HuH-7.5 (cell line): Measurements from ENCODE around the gene MS4A15.

Source experiments
- DNase-seq: peaks from one replicate; pipeline ENCODE4 v3.0.0; 2011; ENCODE audit warnings: low spot score

The MS4A15 gene

DNA sequence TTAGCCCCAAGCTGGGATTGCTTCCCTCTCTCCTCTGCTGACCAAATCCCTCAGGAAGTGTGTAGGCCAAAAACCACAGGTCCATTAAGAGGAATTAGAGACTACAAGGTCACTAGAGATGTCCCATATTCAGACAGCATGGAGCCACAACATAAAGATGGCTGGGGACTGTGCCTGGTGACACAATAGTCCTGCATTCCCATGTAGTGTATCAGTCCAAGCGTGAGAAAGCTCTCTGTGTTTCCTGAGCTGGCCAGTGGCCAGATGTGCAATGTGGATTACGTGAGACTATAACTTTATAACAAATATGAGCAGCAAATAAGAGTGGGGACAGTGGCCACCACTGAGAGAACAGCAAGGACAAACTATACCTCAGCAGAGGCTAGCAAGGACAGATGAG, 20.9 kb downstream of the MS4A15 start:
- no peak for DNase-seq

DNA sequence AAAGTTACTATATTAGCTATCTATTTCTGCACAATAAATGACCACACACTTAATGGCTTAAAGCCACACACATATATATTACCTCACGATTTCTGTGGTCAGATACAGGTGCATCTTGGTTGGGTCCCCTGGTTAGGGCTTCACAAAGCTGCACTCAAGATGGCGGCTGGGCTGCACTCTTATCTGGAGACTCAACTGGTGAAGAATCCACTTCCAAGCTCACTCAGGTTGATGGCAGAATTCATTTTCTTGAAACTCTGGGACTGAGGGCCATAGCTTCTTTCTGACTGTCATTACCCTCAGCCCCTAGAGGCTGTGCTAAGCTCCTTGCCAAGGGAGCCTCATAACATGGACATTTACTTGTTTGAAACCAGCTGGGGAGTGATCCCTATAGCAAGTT, 23.4 kb downstream of the MS4A15 start:
- DNase-seq = no peak

DNA sequence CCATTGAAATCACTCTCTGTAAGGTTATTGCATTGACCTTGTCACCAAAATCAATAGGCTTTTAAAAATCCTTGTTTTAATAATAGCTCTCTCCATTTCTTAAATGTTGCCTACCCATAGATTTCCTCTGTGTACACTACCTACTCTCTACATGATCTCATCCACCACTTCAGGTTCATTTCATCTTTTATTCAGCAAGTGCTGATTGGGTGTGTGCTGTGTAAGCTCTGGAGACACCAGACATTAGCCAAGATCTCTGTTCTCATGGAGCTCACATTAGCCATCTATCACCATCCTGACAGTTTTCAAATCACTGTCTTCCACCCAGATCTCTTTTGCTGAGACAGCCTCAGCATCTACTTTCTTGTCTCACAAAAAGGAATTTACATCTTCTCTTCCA, 24.1 kb downstream of the MS4A15 start:
- no peak for DNase-seq

DNA sequence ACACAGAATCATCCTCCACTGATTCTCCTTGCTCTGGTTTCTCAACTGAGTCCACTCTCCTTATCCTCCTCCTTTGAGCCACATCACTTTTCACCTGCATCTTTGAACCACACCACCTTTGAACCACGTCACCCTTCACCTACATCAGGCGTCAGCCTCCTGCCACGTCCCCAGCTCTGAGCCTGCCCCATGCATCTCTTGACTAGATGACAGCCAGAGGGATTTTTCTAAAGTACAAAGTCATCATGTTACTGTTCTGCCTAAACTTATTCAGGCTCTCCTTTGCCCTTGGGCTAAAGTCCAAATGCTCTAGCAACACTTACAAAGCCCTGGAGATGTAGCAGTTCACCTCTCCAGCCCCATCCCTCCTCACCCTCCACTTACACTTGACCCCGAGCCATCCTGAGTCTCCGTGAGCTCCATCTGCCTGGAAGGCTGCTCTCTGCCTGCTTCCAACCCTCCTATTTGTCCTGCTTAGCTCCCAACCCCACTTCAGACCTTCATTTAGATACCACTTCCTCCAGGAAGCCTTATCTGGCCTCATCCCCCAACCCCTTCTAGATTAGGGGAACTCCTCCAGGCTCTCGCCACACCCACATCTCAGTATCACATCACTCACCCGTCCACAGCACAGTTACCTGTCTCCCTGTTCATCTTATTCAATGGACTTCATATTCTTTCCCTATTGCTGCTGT, 24.8 kb downstream of the MS4A15 start:
- no peak for DNase-seq

DNA sequence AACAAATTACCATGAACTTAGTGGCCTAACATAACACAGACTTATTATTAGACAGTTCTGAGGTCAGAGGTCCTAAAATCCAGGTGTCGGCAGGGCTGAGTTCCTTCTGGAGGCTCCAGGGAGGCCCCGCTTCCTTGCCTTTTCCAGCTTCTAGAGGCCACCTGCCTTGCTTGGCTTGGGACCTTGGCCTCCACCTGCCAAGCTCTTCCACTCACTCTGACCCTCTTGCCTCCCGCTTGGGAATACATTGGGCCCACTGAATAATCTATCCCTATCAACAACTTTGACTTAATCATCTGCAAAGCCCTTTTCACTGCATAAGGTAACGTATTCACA, 25.3 kb downstream of the MS4A15 start:
- no peak for DNase-seq

DNA sequence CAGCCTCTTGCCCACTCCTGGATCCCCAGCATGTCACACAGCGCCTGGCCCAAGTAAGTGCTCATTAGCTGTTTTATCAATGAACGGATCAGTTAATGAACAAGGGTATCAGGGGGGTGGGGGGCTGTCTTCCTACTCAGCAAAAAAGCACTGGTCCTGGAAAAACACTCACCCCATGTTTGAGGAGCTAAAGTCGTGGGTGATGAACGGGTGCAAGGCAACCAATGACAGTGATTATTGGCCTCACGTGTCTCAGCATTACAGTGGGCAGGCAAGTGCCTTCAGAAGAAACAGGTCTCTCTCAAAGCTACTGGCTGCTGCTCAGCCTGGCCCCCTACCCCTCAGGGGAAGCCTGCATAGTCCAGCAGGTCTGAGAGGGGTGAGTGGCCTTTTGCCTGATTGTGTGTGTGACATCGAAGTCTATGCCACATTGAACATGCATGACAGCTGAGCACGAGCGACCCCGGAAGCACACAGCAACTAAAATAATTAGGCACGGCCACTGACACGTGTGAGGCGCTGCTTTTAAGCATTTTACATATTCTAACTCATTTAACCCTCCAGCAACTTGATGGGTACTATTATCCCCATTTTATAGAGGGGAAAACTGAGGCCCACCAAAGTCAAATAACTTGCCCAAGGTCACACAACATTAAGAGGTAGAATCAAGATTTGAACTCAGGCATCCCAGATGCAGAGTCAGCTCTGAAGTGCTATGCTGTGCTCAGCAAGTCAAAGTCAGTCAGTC, 25.9 kb downstream of the MS4A15 start:
- no peak for DNase-seq

DNA sequence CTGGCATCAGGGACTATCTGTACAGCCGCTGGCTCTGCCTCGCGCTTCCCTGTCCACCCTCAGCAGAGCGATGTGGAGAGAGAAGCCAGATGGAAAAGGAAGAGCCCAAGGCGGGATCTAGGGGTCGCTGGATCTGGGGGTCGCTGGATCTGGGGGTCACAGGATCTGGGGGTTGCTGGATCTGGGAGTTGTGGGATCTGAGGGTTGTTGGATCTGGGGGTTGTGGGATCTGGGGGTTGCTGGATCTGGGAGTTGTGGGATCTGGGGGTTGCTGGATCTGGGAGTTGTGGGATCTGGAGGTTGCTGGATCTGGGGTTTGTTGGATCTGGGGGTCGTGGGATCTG, 26.4 kb downstream of the MS4A15 start:
- DNase-seq = no peak

DNA sequence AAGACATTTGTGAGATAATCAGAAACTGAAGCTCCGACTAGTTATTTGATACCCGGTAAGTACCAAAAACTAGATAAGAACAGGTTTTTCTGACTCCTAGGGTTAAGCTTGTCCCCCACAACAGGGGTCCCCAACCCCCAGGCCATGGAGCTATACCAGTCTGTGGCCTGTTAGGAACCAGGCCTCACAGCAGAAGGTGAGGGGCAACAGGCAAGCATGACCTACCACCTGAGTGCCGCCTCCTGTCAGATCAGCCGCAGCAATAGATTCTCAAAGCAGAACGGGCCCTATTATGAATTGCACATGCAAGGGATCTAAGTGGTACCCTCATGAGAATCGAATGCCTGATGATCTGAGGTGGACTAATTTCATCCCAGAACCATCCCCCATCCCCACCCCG, 27.2 kb downstream of the MS4A15 start:
- no peak for DNase-seq

DNA sequence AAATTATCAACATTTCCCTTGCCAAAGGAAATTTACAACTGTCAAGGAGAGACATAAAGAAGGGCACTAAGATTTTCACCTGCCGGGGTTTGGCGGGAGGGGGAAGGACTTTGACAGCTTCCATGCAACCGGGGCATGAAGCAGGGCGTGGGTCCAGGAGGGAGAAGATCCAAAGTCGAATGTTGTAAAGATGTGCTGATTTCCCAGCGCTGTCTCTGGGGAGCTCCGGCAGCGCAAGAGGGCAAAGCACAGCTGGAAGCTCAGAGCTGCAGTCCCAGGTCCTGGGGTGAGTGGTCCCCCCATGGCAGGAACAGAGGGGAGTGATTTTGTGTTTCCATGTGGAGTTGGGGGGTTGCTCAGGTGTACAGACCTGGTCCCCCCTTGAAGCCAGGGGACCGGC, 28.5 kb downstream of the MS4A15 start, which contains the start of gene MS4A10:
TSS of gene MS4A10 (plus strand) at position 198 of the 400 bp plus-strand sequence. CDS start 5,003 bp downstream, outside the sequence.
- no peak for DNase-seq

DNA sequence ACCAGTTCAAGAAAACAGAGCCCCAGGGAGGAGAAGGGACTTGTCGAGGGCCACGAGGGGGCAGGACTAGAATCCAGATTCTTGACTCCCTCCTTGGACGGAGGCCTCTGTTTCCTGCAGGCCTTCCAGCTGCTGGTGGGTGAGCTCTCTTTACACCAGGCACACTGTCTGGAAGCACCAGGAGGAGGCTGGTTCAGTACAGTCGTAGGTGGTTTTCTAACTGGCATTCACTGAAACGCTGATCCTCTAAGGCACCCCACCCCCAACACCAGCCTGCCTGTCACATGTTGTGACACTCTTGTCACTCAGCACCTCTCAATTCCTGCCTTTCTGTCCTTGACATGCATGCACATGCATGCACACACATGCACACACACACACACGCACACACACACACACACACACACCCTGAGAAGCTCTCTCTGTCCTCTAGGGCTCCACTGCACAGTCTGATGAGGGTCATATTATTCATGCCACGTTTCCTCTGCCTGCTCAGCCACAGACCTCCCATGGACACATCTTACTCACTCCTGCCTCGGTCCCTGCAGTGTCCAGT, 29.2 kb downstream of the MS4A15 start:
- no peak for DNase-seq

DNA sequence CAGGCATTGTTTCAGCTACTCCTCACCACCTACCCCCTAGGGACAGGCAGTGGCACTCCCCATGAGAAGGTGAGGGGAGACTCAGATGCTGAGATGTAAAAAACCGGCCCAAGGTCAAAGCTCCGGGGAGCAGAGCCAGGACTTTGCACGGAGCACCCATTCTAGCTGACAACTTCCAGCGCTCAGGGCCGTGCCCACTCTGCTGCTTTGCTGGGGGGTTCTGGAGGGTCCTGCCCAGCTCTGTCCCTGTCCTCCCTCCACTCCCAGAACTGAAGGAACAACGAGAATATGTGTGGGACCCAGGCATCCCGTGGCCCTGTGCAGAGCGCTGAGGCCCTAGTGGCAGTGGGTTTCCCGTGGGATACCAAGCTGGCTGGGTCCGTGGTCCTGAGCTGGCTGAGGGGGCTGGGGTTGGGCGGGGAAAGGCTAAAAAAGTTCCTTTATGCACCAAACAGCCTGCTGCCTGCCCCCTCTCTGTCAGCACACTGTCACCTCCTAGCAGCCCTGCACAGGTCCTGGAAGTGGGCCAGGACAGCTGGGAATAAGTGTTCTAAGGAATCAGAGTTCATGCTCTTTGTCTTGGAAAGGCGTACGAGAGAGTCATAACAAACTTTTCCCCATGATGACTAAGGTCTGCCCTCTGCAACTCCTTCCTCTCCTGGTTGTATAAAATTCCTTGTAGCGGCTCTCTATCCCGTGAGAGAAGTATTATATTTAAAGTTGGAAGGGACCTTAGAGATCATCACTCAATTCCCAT, 30.3 kb downstream of the MS4A15 start:
- DNase-seq = no peak

DNA sequence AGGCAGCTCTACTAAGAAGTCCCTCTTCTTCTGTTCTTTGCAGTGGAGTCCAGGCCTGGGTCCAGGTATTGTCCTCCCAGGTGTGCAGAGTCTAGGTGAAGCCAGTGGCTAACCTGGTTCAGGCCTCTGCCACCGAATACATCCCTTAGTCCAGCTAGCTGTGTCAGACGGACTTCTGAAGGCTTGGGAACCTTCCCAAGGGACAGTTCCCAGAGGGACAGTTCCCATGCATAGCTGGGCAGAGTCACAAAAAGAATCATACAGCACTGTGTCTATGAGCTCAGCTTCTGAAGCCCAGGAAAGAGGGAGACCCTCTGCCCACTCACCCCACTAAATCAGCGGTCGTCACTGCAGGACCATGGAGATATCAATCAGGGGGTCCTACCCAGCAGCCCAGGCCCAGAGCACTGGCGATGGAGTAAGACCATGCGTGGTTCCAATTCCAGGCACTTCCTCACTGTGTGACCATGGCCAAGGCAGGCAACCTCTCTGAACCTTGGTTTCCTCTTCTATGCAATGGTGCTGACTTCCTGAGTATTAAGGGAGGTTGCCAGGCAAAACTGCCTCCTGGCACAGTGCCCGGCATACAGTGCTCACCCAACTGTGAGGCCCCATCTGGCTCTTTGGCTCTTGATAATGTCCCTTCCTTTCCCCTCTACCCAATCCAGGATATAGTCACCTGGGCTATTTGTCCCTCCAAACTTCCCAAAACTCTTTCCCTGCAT, 31.9 kb downstream of the MS4A15 start:
- DNase-seq = no peak

DNA sequence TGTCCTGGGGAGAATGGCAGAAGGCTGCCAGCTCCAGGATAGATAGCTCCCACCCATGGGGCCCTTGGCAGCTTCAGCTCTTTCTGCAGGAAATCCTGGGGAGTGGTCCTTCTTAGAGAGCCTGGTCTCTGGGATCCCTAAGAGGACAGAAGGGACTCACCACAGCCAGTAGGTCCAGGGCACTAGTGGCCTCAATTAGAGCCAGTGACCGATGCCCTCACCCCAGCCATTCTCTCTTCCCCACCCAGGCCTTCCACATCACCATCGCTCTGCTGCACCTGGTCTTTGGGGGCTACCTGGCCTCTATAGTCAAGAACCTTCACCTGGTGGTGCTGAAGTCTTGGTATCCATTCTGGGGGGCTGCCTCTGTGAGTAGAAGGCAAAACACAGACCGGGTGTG, 34.1 kb downstream of the MS4A15 start:
- DNase-seq = no peak

DNA sequence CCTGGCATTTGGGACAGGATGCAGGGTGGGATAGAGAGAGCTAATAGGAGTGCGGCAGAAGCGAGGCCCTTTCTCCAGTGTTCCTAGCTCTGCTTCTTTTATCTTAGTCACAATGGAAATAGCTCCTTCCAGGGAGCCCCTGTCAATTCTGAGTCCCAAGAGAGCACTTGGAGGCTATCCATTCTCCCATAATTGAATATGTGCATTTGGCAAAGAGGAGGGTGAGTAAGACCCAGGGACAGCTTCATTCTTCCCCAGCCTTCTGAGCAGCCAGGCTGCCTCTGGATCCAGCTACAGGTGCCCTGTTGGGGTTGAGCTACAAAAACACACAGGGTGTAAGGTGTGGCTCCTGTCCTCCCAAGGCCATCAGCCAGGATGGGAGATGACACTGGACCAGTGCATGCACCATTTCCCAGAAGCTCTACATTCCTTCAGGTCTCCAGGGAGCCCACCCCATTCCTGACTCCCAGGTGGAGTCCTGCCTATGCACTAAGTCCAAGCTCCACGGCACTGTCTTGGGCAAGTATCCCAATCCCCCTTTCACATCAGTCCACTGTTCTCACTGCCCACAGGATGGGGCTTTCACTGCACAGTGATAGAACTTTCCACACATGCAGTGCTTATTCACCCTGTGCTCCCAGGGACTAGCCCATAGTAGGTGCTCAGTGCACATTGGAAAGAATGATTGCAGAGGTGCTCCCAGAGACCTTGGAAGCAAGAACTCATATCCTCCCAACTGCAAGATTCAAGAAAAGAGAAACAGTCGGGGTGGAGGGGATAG, 34.7 kb downstream of the MS4A15 start:
- no peak for DNase-seq

DNA sequence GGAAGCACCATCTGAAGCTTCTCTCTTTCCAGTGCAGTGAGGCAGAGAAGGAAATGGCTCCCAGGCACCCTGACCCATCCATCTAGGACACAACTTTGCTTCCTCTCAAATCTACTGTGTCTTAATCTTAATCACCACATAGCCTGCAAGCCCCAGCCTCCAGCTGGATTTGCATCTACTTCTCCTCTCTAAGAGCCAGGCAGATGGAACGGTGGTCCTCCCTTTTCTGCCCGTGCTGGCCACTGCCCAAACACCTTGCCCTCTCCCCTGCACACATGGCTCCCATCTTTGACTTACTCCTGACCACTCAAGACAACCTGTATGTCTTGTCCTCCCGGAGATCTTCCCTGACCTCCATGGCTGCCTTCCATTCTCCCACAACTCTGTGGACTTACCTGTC, 35.9 kb downstream of the MS4A15 start:
- no peak for DNase-seq

DNA sequence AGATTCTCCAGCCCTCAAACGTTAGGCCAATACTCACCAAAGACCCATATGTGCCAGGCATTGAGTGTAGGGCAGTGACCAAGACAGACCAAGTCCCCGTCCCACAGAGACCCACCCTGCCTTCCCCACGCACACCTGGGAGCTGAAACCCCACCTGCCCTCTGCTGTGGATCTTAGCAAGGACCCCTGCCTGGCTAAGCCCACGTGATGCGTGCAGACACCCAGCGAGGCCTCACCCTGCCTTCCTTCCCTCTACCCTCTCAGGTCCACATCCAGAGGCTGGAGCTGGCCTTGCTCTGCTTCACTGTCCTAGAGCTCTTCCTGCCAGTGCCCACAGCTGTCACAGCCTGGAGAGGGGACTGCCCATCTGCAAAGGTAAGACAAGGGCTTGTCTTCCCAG, 38.6 kb downstream of the MS4A15 start:
- DNase-seq = no peak

DNA sequence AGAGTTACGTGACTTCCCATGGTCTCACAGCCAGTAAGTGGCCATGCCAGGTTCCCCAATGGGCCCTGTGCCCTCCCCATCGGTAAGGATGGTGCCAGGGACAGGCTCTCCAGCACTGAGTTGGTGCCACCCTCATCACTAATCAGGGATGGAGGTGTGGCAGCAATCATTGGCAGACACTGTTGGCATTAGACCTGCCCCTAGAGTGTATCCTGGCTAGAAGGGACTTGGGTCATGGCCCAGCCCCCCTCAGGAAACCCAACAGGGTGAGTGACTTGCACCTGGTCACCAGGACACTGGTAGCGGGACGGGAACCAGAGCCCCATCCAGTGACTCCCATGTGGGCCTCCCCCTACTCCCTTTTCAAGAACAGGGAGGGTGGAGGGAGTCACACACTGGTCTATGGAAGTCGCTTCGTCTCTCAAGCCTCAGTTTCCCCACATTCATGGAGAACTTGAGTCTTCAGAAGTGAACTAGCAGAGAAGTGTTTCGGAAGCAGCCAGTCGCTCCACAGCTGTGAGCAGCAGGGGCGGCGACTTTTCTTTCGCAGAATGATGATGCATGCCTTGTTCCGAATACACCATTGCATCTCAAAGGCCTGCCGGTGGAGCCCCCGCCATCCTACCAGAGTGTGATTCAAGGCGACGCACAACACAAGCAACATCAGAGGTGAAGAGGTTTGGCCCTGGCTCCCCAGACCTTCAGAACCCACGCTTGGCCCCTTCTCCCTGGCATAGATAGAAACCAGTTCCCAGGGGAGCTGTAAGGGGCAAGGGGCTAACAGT, 41.4 kb downstream of the MS4A15 start:
- no peak for DNase-seq

DNA sequence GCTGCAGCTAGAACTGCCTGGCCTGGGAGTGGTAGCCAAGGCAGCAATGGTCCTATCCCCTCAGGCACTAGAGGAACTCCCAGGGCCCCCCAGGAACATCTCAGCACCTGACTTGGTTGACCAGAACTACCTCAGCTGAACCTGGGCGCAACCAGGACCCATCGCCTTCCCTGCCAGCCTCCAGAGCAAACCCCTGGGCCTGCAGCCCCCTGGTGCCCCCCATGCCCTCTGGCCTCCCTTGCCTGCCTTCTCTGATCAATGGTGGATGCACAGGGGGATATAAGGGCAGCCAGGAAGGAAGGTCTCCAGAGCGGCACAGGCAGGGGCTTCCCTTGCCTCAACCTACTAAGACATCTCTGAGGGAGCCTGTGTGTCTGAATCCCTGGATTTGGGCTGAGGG, 42.0 kb downstream of the MS4A15 start:
- DNase-seq = no peak

DNA sequence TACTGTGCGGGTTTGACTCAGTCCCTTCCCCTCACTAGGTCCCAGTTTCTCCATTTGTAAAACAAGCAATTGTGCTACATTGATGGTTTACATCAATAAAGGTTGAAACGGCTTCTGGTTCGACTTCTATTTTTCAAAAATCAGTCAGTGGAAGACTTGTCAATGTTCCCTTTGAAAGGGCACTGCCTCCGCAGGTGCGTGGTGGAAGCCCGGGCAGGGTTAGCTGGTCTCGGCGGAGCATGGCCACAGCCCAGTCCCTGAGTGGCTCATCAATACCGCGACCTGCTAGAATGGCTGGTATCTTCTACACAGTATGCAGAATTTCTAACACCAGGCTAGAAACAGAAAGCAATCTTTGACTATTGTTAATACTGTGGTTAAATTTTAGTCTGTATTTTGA, 44.5 kb downstream of the MS4A15 start:
- no peak for DNase-seq

DNA sequence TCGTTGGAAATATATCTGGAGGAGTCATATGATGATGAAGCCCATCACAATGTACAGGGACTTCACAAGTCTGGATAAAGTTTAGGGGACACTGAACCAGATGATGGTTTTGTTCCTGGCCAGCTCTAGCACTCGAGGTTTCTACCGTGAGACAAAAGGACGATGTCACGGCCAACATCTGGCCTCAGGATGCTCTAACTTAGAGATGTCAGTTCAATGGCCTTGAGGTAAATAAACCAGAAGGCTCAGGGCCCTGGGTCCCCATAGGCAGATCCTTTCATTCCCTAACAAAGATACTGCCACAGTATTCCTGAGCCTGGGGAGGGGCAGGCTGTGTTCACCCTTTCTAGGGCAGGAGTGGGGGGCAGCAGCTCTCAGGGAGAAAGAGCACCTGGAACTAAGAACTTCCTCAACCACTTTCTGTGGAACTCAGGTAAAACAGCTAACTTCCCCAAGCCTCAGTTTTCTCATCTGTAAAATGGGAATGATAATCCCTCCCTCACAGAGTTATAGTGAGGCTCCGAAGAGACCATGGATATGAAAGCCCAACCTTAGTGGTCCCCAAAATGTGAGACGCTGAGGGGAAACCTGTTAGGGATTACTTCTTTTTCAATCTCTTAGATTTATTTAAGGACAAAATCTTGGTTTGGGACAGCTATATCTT, 46.7 kb downstream of the MS4A15 start:
- no peak for DNase-seq
